K562 (cell line): ENCODE measurements around the gene EML2. TPM values are rescaled to one million over a fixed set of nuclear protein-coding genes. Genes with fewer than 3 reads are reported as not detected.
A peak's percentile ranks its signal among the peaks of the same experiment; 100 is the strongest.

Source experiments
- DACH1 ChIP-seq: fragments of 450-650 bp; IDR thresholded peaks from 2 replicates; pipeline ENCODE4 v1.6.1; 2018; ENCODE audit not compliant: partially characterized antibody
- HMG20A ChIP-seq: fragments of 450-650 bp; formaldehyde crosslinking; conservative IDR thresholded peaks from 2 replicates; pipeline ENCODE4 v1.4.0; 2020; ENCODE audit warnings: mild to moderate bottlenecking, mixed read lengths
- PCBP1 ChIP-seq: fragments of 200-400 bp; formaldehyde crosslinking; IDR thresholded peaks from 2 replicates; pipeline ENCODE4 v1.6.1; 2018; ENCODE audit warnings: mild to moderate bottlenecking, low read depth, low read length; ENCODE audit not compliant: poor library complexity, severe bottlenecking
- SREBF1 ChIP-seq: fragments of 150-350 bp; IDR thresholded peaks from 2 replicates; pipeline ENCODE4 v1.6.1; 2014; ENCODE audit warnings: antibody characterized with exemption, low read depth, low read length, borderline replicate concordance
- ZNF324 ChIP-seq: fragments of 250-450 bp; sonication (Bioruptor Pico); IDR thresholded peaks from 2 replicates; pipeline ENCODE4 v1.4.0; 2020; ENCODE audit warnings: mild to moderate bottlenecking
- polyA plus RNA-seq, 8 experiments: library from polyadenylated mRNA; depleted of rRNA in 4 of 8; stranded (reverse) in 5 of 8; unstranded in 3 of 8; fragments of >200 nt; fragmentation: Nextera tagmentation in 2 of 8; fragmentation: Illumina TruSeq in 1 of 8; extraction: Ambion mirVana in 2 of 8; extraction: Trizol in 1 of 8; gene quantifications; 2 replicates each; pipeline versions ENCODE4 v1.2.1 to v1.2.3, GENCODE V29; 2011 to 2014; ENCODE audit warnings: inconsistent platforms in 1 of 8, missing spikeins in 1 of 8
- total RNA-seq, 7 experiments: library from RNA; depleted of rRNA in 6 of 7; stranded (reverse); fragments of >200 nt in 6 of 7; fragmentation: Illumina TruSeq in 2 of 7; extraction: Trizol in 2 of 7; gene quantifications; 2 replicates each; pipeline versions ENCODE4 v1.2.1 to v1.2.3, GENCODE V29; 2011 to 2021; ENCODE audit warnings: low replicate concordance in 1 of 7
- TF ChIP-seq, protein P1 (sequence below): fragments of 450-650 bp; IDR thresholded peaks from 2 replicates; pipeline ENCODE4 v1.6.1; 2016; ENCODE audit warnings: mild to moderate bottlenecking, moderate library complexity
- TF ChIP-seq, protein P2 (sequence below): sonication (generic); formaldehyde crosslinking; IDR thresholded peaks from 2 replicates; pipeline ENCODE4 v1.5.0; 2020; ENCODE audit warnings: missing genetic modification reagents
- TF ChIP-seq, protein P3 (sequence below): fragments of 450-650 bp; formaldehyde crosslinking; IDR thresholded peaks from 2 replicates; pipeline ENCODE4 v1.4.0; 2020; ENCODE audit warnings: mild to moderate bottlenecking, mixed read lengths
- TF ChIP-seq, protein P4 (sequence below): sonication (generic); formaldehyde crosslinking; IDR thresholded peaks from 2 replicates; pipeline ENCODE4 v1.8.1; 2022; ENCODE audit warnings: missing genetic modification reagents

EML2 gene
- total and polyA plus RNA-seq, 9 of the 15 experiments (the other 6 are each of a cell fraction or from before 2014, with no cell fraction given), result 2.6 to 69.6 (median 24.8) TPM

DNA sequence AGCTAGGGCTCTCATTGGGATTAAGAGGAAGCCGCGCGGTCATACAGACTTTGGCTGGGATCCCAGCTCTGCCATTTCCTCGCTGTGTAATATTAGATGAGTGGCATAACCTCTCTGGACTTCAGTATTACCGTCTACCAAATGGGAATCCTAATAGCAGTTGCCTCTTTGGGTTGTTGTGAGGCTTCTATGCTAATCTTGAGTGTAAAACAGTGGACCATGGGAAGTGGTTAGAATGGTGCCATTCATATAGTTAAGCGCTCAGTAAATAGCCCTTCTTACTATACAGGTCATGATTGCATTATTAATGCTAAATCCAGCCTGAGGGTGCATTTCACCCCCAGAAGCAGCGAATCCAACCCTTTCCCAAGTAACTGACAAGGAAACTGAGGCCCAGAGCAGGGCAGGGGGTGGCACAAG is 54.0 kb downstream of the EML2 start (continued):
- TF ChIP-seq, protein P1, sequence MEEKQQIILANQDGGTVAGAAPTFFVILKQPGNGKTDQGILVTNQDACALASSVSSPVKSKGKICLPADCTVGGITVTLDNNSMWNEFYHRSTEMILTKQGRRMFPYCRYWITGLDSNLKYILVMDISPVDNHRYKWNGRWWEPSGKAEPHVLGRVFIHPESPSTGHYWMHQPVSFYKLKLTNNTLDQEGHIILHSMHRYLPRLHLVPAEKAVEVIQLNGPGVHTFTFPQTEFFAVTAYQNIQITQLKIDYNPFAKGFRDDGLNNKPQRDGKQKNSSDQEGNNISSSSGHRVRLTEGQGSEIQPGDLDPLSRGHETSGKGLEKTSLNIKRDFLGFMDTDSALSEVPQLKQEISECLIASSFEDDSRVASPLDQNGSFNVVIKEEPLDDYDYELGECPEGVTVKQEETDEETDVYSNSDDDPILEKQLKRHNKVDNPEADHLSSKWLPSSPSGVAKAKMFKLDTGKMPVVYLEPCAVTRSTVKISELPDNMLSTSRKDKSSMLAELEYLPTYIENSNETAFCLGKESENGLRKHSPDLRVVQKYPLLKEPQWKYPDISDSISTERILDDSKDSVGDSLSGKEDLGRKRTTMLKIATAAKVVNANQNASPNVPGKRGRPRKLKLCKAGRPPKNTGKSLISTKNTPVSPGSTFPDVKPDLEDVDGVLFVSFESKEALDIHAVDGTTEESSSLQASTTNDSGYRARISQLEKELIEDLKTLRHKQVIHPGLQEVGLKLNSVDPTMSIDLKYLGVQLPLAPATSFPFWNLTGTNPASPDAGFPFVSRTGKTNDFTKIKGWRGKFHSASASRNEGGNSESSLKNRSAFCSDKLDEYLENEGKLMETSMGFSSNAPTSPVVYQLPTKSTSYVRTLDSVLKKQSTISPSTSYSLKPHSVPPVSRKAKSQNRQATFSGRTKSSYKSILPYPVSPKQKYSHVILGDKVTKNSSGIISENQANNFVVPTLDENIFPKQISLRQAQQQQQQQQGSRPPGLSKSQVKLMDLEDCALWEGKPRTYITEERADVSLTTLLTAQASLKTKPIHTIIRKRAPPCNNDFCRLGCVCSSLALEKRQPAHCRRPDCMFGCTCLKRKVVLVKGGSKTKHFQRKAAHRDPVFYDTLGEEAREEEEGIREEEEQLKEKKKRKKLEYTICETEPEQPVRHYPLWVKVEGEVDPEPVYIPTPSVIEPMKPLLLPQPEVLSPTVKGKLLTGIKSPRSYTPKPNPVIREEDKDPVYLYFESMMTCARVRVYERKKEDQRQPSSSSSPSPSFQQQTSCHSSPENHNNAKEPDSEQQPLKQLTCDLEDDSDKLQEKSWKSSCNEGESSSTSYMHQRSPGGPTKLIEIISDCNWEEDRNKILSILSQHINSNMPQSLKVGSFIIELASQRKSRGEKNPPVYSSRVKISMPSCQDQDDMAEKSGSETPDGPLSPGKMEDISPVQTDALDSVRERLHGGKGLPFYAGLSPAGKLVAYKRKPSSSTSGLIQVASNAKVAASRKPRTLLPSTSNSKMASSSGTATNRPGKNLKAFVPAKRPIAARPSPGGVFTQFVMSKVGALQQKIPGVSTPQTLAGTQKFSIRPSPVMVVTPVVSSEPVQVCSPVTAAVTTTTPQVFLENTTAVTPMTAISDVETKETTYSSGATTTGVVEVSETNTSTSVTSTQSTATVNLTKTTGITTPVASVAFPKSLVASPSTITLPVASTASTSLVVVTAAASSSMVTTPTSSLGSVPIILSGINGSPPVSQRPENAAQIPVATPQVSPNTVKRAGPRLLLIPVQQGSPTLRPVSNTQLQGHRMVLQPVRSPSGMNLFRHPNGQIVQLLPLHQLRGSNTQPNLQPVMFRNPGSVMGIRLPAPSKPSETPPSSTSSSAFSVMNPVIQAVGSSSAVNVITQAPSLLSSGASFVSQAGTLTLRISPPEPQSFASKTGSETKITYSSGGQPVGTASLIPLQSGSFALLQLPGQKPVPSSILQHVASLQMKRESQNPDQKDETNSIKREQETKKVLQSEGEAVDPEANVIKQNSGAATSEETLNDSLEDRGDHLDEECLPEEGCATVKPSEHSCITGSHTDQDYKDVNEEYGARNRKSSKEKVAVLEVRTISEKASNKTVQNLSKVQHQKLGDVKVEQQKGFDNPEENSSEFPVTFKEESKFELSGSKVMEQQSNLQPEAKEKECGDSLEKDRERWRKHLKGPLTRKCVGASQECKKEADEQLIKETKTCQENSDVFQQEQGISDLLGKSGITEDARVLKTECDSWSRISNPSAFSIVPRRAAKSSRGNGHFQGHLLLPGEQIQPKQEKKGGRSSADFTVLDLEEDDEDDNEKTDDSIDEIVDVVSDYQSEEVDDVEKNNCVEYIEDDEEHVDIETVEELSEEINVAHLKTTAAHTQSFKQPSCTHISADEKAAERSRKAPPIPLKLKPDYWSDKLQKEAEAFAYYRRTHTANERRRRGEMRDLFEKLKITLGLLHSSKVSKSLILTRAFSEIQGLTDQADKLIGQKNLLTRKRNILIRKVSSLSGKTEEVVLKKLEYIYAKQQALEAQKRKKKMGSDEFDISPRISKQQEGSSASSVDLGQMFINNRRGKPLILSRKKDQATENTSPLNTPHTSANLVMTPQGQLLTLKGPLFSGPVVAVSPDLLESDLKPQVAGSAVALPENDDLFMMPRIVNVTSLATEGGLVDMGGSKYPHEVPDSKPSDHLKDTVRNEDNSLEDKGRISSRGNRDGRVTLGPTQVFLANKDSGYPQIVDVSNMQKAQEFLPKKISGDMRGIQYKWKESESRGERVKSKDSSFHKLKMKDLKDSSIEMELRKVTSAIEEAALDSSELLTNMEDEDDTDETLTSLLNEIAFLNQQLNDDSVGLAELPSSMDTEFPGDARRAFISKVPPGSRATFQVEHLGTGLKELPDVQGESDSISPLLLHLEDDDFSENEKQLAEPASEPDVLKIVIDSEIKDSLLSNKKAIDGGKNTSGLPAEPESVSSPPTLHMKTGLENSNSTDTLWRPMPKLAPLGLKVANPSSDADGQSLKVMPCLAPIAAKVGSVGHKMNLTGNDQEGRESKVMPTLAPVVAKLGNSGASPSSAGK, result no peak
- TF ChIP-seq HMG20A (CRISPR knock-in tag), result no peak
- no peak for TF ChIP-seq ZNF324
- TF ChIP-seq, protein P2, sequence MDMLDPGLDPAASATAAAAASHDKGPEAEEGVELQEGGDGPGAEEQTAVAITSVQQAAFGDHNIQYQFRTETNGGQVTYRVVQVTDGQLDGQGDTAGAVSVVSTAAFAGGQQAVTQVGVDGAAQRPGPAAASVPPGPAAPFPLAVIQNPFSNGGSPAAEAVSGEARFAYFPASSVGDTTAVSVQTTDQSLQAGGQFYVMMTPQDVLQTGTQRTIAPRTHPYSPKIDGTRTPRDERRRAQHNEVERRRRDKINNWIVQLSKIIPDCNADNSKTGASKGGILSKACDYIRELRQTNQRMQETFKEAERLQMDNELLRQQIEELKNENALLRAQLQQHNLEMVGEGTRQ (CRISPR knock-in tag), result no peak
- TF ChIP-seq DACH1, result peak; percentile 66
- no peak for TF ChIP-seq SREBF1
- TF ChIP-seq, protein P3, sequence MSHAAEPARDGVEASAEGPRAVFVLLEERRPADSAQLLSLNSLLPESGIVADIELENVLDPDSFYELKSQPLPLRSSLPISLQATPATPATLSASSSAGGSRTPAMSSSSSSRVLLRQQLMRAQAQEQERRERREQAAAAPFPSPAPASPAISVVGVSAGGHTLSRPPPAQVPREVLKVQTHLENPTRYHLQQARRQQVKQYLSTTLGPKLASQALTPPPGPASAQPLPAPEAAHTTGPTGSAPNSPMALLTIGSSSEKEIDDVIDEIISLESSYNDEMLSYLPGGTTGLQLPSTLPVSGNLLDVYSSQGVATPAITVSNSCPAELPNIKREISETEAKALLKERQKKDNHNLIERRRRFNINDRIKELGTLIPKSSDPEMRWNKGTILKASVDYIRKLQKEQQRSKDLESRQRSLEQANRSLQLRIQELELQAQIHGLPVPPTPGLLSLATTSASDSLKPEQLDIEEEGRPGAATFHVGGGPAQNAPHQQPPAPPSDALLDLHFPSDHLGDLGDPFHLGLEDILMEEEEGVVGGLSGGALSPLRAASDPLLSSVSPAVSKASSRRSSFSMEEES (CRISPR knock-in tag), result no peak
- TF ChIP-seq, protein P4, sequence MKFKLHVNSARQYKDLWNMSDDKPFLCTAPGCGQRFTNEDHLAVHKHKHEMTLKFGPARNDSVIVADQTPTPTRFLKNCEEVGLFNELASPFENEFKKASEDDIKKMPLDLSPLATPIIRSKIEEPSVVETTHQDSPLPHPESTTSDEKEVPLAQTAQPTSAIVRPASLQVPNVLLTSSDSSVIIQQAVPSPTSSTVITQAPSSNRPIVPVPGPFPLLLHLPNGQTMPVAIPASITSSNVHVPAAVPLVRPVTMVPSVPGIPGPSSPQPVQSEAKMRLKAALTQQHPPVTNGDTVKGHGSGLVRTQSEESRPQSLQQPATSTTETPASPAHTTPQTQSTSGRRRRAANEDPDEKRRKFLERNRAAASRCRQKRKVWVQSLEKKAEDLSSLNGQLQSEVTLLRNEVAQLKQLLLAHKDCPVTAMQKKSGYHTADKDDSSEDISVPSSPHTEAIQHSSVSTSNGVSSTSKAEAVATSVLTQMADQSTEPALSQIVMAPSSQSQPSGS, result no peak
- TF ChIP-seq PCBP1, result no peak
